ENCODE data around the gene MAGOHB.
A peak's percentile ranks its signal among the peaks of the same experiment; 100 is the strongest.
"Not testable (repeated sequence)": the region's sequence is repeated elsewhere in the genome, so short reads cannot be mapped to it uniquely, and the experiment has no call there.

Gene MAGOHB
- 7.8 to 13.9 reads per million in 2 donors for total RNA-seq

DNA sequence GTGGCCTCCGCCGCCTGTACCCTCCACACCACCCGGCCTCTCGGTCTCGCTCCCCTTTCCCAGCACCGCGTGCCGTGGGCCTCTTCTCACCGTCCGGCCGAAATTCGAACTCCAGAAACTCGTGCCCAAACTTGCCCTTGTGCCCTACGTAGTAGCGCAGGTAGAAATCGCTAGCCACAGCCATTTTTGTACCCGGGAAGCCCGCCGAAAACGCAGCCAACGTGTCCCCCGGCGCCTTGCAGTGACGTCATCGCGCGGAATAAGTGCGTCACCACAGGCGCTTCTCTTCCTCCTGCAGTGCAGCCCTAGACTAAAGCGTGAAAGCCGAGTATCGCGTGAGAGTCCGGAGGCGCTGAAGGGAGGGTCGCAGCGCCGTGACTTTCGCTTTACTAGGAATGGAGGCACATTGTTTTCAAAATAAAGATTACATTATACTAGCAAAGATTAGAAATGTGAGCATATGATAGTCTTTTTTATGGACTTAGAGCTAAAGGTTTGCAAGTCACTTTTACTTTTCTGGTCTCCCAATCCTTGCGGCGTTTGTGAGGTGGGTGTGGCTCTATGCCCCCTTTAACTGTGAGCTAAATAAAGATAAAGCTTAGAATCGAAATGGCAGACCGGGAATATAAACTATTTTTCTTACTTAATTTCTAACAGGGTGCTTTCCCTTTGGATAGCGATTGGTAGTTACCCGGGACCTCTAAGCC, at the start of gene MAGOHB:
MAGOHB (minus strand) TSS at position 261 of the 707 bp plus-strand sequence; CDS start at position 184, 77 bp downstream.
- DNase-seq: peak; percentile 92 to 99 (median 97)

GRCh38 chr12:10661338-10661737, 47.9 kb upstream of the MAGOHB start:
- DNase-seq: no peak

- DNase-seq: no peak
Measured at GRCh38 chr12:10654003-10654402, 40.6 kb upstream of the MAGOHB start.

- DNase-seq: no peak
Measured at GRCh38 chr12:10652192-10652591, 38.8 kb upstream of the MAGOHB start.

- not testable (repeated sequence) for DNase-seq
Measured at GRCh38 chr12:10646576-10646975, 33.2 kb upstream of the MAGOHB start.

DNA sequence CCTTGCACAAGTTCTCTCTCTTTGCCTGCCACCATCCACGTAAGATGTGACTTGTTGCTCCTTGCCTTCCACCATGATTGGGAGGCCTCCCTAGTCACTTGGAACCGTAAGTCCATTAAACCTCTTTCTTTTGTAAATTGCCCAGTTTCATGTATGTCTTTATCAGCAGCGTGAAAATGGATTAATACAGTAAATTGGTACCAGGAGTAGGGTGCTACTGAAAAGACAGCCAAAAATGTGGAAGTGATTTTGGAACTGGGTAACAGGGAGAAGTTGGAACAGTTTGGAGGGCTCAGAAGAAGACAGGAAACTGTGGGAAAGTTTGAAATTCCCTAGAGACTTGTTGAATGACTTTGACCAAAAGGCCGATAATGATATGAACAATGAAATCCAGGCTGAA, 32.5 kb upstream of the MAGOHB start:
- DNase-seq: no peak

DNA sequence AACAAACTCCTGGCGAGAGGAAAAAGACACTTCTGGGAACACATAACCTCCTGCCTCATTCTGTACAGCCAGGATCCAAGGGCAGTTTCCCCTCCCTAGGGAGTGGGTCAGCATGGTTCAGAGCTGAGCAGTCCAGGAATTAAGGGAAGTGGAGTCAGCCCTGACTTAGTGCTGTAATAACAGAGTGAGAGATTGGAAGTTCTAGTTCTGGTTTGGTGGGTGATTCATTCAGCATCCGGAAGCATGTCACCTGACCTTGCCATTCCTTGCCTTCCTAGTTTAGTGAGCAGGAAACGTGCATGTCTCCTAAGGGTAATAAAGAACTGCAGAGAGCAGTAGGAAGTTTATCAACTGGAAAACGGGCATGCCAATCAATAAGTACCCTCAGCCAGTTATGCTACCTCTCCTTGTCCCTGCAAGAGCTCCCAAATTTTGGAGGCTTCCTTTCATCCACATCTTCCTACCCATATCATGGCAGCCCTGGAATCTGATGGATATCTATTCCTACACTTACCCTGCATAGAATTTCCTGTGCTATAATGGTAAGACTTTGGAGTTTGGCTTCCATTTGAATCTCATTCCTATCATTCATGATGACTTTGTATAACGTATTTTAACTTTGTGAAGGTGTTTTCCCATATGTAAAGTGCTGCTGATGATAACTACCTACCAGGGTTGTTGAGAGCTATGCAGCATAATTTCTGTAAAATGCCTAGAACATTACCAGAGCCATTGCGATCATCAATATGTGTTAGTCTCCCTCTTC, 28.5 kb upstream of the MAGOHB start:
- no peak for DNase-seq

- no peak for DNase-seq
Measured at GRCh38 chr12:10638728-10639127, 25.3 kb upstream of the MAGOHB start.

DNA sequence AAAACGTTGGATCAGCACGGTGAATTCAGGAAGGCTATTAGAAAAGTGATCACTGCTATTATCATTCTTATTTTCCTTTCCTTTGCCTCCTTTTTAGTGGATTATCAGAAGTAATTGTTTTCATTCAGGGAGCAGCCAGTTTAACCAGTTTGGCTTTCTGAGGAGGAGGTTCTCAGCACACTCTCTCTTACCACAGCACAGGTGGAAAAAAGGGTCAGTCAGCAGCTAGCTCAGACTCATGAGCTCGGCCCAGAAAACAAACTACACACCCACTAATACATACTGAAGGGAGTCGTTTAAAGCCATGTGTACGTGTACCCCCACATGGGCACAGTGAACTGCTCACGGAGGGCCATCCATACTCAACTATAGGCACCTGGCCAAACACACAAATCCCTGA, 23.2 kb upstream of the MAGOHB start:
- DNase-seq: no peak

GRCh38 chr12:10636124-10636523, 22.7 kb upstream of the MAGOHB start:
- DNase-seq: no peak

DNA sequence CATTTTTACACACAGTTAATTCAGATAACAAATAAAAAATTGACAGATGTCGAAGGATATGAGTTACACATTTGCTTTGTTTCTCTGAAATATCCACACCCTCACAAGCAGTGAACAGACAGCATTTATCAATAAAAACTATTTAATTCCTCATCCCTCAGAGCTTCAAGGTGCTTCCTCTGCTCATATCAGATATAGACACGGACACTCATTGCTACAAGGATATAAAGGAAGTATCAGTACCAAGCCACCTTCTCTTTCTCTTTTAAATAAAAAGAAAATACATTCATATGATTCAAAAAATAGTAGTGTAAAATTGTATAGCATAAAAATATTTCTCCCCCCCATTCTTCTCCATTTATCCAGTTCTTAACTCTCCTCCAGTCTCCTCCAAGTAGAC, 21.9 kb upstream of the MAGOHB start:
- DNase-seq: no peak

DNA sequence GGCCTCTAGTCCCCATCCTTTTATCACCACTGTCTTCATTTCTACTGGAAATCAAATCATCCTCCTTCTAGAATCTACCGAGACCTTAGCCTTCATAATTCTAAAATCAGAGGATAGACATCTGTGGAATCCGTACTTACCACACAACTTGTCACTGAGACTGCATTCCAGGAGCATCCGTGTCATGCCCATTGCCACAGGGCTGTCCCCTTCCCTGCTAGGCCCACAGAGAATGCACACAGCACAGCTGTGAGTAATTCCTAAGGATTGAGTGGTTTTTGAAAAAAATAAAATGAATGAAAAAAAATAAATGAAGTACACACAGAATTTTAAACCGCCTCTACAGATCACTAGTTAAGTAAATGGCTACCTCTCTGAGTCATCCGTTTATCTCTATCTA, 21.0 kb upstream of the MAGOHB start:
- no peak for DNase-seq

- no peak for DNase-seq
Measured at GRCh38 chr12:10633541-10633940, 20.1 kb upstream of the MAGOHB start.

- DNase-seq: no peak
Measured at GRCh38 chr12:10632226-10632625, 18.8 kb upstream of the MAGOHB start.

- DNase-seq: no peak
Measured at GRCh38 chr12:10624605-10625004, 11.2 kb upstream of the MAGOHB start.

GRCh38 chr12:10623131-10623530, 9.7 kb upstream of the MAGOHB start:
- no peak for DNase-seq

- no peak for DNase-seq
Measured at GRCh38 chr12:10621278-10621677, 7.9 kb upstream of the MAGOHB start.

DNA sequence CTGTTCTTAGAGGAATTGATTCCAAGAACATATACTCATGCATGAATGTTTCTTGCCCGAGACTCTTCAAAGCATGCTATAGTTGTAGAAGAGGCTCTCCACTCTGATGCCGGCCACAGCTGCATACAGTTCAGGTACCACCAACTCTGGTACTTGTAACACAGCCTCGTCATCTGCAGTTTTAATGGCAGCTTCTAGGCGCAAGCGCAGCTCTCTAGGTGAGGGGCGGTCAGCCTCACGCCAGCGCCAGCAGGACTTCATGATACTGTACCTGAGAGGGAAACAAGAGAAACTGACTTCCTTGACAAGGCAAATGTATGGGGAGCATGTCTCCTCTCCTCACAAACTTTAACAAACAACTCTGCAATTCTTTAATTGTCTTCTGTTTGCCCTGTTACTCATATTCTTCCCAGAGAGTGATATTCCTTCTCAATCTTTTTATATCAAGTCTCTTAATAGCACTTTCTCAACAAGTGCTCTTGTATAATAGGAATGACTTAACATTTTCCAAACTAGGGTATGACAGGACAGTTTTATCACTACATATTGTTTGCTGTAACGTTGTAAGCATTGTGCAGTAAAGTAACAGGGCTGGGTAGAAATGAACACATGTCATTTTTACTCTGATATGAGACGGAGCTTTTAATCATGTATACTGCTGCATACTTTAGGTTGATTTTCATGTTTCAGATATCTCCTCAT, 6.8 kb upstream of the MAGOHB start:
- no peak for DNase-seq

- DNase-seq: no peak
Measured at GRCh38 chr12:10618338-10618987, 5.1 kb upstream of the MAGOHB start.

GRCh38 chr12:10617863-10618262, 4.5 kb upstream of the MAGOHB start:
- DNase-seq: no peak

GRCh38 chr12:10615532-10615931, 2.1 kb upstream of the MAGOHB start:
- no peak for DNase-seq

DNA sequence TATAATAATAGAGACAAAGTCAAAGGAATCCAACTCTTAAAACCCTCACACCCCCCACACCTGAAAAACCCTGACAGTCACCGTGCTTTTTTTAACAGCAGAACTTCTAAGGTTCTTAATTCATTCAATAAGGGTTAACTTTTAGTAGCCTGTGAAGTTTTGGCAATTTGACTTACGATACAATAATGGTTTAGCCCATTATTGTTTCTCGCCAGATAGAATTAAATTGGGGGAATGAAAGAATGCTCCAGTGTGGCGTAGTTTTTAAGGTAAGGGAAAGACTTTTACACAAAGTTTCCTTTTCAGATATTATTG, 604 bp upstream of the MAGOHB start:
- no peak for DNase-seq

- peak in 1 of 5 experiments; percentile 23 for DNase-seq
Measured at GRCh38 chr12:10612984-10613348, 443 bp downstream of the MAGOHB start.

Measured in T-helper 2 cell (primary cell).